WTC11 (cell line): ENCODE results near the gene COL9A2. TPM values are rescaled to one million over a fixed set of nuclear protein-coding genes. Genes with fewer than 3 reads are reported as not detected.

ENCODE experiments used
- ATAC-seq: fragments of 200-7000 bp; cut with Tn5 transposase; 2 replicates; pipeline ENCODE4 v1.10.0; 2021; ENCODE audit warnings: mild to moderate bottlenecking, moderate library complexity
- CTCF ChIA-PET: fragments of 300-600 bp; sonication (Branson Sonifier 250); formaldehyde crosslinking; loops from one replicate; lab custom pipeline; 2021; ENCODE audit warnings: antibody characterized with exemption; lab: Charles Lee
- POLR2A ChIA-PET: fragments of 350-600 bp; sonication (Branson Sonifier 250); formaldehyde crosslinking; loops from one replicate; lab custom pipeline; 2021; ENCODE audit warnings: antibody characterized with exemption; lab: Charles Lee
- DNase-seq: peaks from one replicate; pipeline ENCODE4 v3.0.0; 2021; ENCODE audit warnings: low spot score
- H3K27ac Mint-ChIP-seq: 2 replicates; pipeline ENCODE4 v1.8.0; 2021; ENCODE audit warnings: mixed read lengths
- H3K27me3 Mint-ChIP-seq: 2 replicates; pipeline ENCODE4 v1.8.0; 2021; ENCODE audit warnings: low read depth, mild to moderate bottlenecking, moderate library complexity, mixed read lengths
- H3K36me3 Mint-ChIP-seq: 2 replicates; pipeline ENCODE4 v1.8.0; 2021; ENCODE audit warnings: mixed read lengths
- H3K4me1 Mint-ChIP-seq: 2 replicates; pipeline ENCODE4 v1.8.0; 2022; ENCODE audit warnings: mixed read lengths
- H3K4me3 Mint-ChIP-seq: 2 replicates; pipeline ENCODE4 v1.8.0; 2021; ENCODE audit warnings: mild to moderate bottlenecking, moderate library complexity, mixed read lengths
- H3K9me3 Mint-ChIP-seq: 2 replicates; pipeline ENCODE4 v1.8.0; 2021; ENCODE audit warnings: mixed read lengths
- CREB1 ChIP-seq: sonication (generic); formaldehyde crosslinking; IDR thresholded peaks from 2 replicates; pipeline ENCODE4 v1.8.0; 2023; ENCODE audit warnings: mild to moderate bottlenecking, missing genetic modification reagents
- IRF2 ChIP-seq: sonication (generic); formaldehyde crosslinking; IDR thresholded peaks from 2 replicates; pipeline ENCODE4 v1.8.0; 2022; ENCODE audit warnings: low read depth, missing genetic modification reagents, borderline replicate concordance
- JUN ChIP-seq: sonication (generic); formaldehyde crosslinking; IDR thresholded peaks from 2 replicates; pipeline ENCODE4 v1.8.0; 2023; ENCODE audit warnings: mild to moderate bottlenecking, missing genetic modification reagents
- MYBL2 ChIP-seq: sonication (generic); formaldehyde crosslinking; IDR thresholded peaks from 2 replicates; pipeline ENCODE4 v1.8.1; 2023; ENCODE audit warnings: mild to moderate bottlenecking, moderate library complexity, missing genetic modification reagents
- NFYB ChIP-seq: sonication (generic); formaldehyde crosslinking; conservative IDR thresholded peaks from 2 replicates; pipeline ENCODE4 v1.8.0; 2022; ENCODE audit warnings: low read depth, missing genetic modification reagents
- OVOL2 ChIP-seq: fragments of 250-450 bp; sonication (Bioruptor Pico); IDR thresholded peaks from 2 replicates; pipeline ENCODE4 v1.9.0; 2021; ENCODE audit warnings: mild to moderate bottlenecking, borderline replicate concordance
- TEAD4 ChIP-seq: sonication (generic); formaldehyde crosslinking; IDR thresholded peaks from 2 replicates; pipeline ENCODE4 v1.8.0; 2022; ENCODE audit warnings: mild to moderate bottlenecking, missing genetic modification reagents
- ZBTB21 ChIP-seq: sonication (generic); formaldehyde crosslinking; IDR thresholded peaks from 2 replicates; pipeline ENCODE4 v1.8.1; 2023; ENCODE audit warnings: mild to moderate bottlenecking, missing genetic modification reagents, borderline replicate concordance
- ZNF232 ChIP-seq: sonication (generic); formaldehyde crosslinking; IDR thresholded peaks from 2 replicates; pipeline ENCODE4 v1.8.0; 2022; ENCODE audit warnings: mild to moderate bottlenecking, missing genetic modification reagents
- total RNA-seq: library from RNA; stranded (reverse); gene quantifications from 3 replicates; pipeline ENCODE4 v1.2.3, GENCODE V29; 2021
- TF ChIP-seq, protein P1 (sequence below): sonication (generic); formaldehyde crosslinking; IDR thresholded peaks from 2 replicates; pipeline ENCODE4 v1.8.1; 2023; ENCODE audit warnings: mild to moderate bottlenecking, moderate library complexity, missing genetic modification reagents
- TF ChIP-seq, protein P2 (sequence below): sonication (generic); formaldehyde crosslinking; IDR thresholded peaks from 2 replicates; pipeline ENCODE4 v1.8.0; 2022; ENCODE audit warnings: mild to moderate bottlenecking, missing genetic modification reagents
- TF ChIP-seq, protein P3 (sequence below): fragments of 250-450 bp; sonication (Bioruptor Pico); IDR thresholded peaks from 2 replicates; pipeline ENCODE4 v1.9.0; 2021; ENCODE audit warnings: mild to moderate bottlenecking
- TF ChIP-seq, protein P4 (sequence below): fragments of 250-450 bp; sonication (Bioruptor Pico); IDR thresholded peaks from 2 replicates; pipeline ENCODE4 v1.9.0; 2021; ENCODE audit warnings: mild to moderate bottlenecking
- TF ChIP-seq, protein P5 (sequence below): sonication (generic); formaldehyde crosslinking; IDR thresholded peaks from 2 replicates; pipeline ENCODE4 v1.8.1; 2023; ENCODE audit warnings: mild to moderate bottlenecking, missing genetic modification reagents
- TF ChIP-seq, protein P6 (sequence below): fragments of 200-600 bp; IDR thresholded peaks from 2 replicates; pipeline ENCODE4 v1.8.0; 2022; ENCODE audit warnings: antibody characterized with exemption
- TF ChIP-seq, protein P7 (sequence below): fragments of 250-450 bp; sonication (Bioruptor Pico); IDR thresholded peaks from 2 replicates; pipeline ENCODE4 v2.1.2; 2022; ENCODE audit warnings: mild to moderate bottlenecking, moderate library complexity
- TF ChIP-seq, protein P8 (sequence below): sonication (generic); formaldehyde crosslinking; IDR thresholded peaks from 2 replicates; pipeline ENCODE4 v1.8.0; 2023; ENCODE audit warnings: missing genetic modification reagents
- TF ChIP-seq, protein P9 (sequence below): fragments of 250-450 bp; sonication (Bioruptor Pico); conservative IDR thresholded peaks from 2 replicates; pipeline ENCODE4 v1.9.0; 2021; ENCODE audit warnings: mild to moderate bottlenecking

COL9A2 gene
- total RNA-seq, 1 experiment from 2014 or later, result 4.7 TPM

DNA sequence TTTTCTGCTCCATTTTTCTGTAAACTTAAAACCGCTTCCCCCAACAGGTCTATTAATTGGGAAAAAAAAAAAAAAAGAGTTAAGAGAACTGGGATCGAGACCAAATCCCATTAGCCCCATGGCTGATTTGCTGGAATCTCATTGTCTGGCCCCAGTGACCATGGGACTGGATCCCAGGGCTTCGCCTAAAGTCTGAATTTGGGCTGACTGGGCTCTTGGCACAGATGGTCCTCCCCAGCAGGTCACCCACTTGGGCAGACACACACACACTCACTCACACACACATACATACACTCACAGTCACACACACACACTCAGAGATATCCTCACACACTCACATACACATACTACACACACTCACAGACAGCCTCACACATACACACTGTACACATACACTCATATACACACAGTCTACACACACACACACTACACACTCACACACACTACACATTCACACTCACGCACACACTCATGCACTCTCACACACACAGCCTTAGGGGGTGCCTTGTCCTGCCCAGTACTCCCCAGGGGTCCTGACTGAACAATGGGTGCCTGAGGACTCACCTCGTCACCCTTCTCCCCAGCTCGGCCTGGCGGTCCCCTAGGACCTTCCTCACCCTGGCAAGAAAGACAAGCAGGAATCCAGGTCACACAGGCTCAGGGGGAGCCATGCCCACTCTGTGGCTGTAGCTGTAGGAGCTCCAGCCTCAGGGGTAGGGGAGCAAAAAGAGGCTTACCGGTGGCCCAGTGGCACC is 7.5 kb downstream of the COL9A2 start (continued):
- TF ChIP-seq CREB1 (CRISPR knock-in tag) (no peak), OVOL2 (CRISPR knock-in tag) (no peak), JUN (CRISPR knock-in tag) (no peak), ZNF232 (CRISPR knock-in tag) (no peak), MYBL2 (CRISPR knock-in tag) (no peak)
- TF ChIP-seq, protein P1, sequence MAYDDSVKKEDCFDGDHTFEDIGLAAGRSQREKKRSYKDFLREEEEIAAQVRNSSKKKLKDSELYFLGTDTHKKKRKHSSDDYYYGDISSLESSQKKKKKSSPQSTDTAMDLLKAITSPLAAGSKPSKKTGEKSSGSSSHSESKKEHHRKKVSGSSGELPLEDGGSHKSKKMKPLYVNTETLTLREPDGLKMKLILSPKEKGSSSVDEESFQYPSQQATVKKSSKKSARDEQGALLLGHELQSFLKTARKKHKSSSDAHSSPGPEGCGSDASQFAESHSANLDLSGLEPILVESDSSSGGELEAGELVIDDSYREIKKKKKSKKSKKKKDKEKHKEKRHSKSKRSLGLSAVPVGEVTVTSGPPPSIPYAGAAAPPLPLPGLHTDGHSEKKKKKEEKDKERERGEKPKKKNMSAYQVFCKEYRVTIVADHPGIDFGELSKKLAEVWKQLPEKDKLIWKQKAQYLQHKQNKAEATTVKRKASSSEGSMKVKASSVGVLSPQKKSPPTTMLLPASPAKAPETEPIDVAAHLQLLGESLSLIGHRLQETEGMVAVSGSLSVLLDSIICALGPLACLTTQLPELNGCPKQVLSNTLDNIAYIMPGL (CRISPR knock-in tag), result no peak

DNA sequence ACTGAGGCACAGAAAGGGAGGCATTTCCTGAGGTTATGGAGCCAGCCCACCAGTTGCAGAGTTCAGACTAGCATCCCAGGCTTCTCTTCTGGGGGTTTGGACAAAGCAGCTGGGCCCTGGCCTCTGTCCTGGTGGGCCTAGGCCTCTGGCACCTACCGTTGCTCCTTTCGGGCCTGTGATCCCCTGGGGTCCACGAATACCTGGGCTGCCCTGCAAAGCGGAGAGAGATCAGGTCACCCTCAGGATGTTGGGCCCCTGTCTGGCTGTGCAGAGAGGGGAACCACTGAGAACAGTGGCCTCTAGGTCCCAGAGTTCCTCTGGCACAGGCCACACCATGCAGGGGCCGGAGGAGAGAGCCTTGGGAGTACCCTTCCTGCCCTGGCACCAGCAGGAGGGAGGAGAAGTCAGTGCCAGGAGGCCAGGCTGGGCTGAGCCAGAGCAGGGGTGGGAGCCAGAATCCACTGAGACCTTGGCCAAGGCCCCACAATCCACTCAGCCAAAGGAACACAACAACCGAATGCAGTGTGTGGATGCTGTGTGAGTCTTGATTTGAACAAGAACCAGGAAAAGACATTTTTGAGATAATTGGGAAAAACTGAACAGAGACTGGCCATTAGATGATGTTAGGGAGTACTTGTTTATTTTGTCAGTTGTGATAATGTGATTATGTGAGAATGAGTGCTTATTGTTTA is 8.9 kb downstream of the COL9A2 start:
- no peaks in the 10 kb centered on the region for H3K4me1 Mint-ChIP-seq
- peaks cover 32% of the 10 kb centered on the region for H3K27me3 Mint-ChIP-seq
- CTCF ChIA-PET, result interaction anchor here (1.3 kb wide), 1 partner anchor 164 kb away, joined by 4 read pairs; no protein-coding TSS in a partner anchor
- H3K27ac Mint-ChIP-seq, result no peak overlapping the region
- DNase-seq (no peak), ATAC-seq (no peak)
- H3K36me3 Mint-ChIP-seq, result no peaks in the 10 kb centered on the region
- H3K4me3 Mint-ChIP-seq, result no peak overlapping the region
- no peaks in the 10 kb centered on the region for H3K9me3 Mint-ChIP-seq
- POLR2A ChIA-PET, result no interaction called here
- TF ChIP-seq, protein P2, sequence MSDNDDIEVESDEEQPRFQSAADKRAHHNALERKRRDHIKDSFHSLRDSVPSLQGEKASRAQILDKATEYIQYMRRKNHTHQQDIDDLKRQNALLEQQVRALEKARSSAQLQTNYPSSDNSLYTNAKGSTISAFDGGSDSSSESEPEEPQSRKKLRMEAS (CRISPR knock-in tag), result no peak
- TF ChIP-seq, protein P3, sequence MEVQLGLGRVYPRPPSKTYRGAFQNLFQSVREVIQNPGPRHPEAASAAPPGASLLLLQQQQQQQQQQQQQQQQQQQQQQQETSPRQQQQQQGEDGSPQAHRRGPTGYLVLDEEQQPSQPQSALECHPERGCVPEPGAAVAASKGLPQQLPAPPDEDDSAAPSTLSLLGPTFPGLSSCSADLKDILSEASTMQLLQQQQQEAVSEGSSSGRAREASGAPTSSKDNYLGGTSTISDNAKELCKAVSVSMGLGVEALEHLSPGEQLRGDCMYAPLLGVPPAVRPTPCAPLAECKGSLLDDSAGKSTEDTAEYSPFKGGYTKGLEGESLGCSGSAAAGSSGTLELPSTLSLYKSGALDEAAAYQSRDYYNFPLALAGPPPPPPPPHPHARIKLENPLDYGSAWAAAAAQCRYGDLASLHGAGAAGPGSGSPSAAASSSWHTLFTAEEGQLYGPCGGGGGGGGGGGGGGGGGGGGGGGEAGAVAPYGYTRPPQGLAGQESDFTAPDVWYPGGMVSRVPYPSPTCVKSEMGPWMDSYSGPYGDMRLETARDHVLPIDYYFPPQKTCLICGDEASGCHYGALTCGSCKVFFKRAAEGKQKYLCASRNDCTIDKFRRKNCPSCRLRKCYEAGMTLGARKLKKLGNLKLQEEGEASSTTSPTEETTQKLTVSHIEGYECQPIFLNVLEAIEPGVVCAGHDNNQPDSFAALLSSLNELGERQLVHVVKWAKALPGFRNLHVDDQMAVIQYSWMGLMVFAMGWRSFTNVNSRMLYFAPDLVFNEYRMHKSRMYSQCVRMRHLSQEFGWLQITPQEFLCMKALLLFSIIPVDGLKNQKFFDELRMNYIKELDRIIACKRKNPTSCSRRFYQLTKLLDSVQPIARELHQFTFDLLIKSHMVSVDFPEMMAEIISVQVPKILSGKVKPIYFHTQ (CRISPR knock-in tag), result no peak
- TF ChIP-seq NFYB (CRISPR knock-in tag), result no peak
- TF ChIP-seq TEAD4, result no peak
- TF ChIP-seq, protein P4, sequence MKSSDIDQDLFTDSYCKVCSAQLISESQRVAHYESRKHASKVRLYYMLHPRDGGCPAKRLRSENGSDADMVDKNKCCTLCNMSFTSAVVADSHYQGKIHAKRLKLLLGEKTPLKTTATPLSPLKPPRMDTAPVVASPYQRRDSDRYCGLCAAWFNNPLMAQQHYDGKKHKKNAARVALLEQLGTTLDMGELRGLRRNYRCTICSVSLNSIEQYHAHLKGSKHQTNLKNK, result no peak
- no peak for TF ChIP-seq ZBTB21
- TF ChIP-seq, protein P5, sequence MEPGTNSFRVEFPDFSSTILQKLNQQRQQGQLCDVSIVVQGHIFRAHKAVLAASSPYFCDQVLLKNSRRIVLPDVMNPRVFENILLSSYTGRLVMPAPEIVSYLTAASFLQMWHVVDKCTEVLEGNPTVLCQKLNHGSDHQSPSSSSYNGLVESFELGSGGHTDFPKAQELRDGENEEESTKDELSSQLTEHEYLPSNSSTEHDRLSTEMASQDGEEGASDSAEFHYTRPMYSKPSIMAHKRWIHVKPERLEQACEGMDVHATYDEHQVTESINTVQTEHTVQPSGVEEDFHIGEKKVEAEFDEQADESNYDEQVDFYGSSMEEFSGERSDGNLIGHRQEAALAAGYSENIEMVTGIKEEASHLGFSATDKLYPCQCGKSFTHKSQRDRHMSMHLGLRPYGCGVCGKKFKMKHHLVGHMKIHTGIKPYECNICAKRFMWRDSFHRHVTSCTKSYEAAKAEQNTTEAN (CRISPR knock-in tag), result no peak
- TF ChIP-seq, protein P6, sequence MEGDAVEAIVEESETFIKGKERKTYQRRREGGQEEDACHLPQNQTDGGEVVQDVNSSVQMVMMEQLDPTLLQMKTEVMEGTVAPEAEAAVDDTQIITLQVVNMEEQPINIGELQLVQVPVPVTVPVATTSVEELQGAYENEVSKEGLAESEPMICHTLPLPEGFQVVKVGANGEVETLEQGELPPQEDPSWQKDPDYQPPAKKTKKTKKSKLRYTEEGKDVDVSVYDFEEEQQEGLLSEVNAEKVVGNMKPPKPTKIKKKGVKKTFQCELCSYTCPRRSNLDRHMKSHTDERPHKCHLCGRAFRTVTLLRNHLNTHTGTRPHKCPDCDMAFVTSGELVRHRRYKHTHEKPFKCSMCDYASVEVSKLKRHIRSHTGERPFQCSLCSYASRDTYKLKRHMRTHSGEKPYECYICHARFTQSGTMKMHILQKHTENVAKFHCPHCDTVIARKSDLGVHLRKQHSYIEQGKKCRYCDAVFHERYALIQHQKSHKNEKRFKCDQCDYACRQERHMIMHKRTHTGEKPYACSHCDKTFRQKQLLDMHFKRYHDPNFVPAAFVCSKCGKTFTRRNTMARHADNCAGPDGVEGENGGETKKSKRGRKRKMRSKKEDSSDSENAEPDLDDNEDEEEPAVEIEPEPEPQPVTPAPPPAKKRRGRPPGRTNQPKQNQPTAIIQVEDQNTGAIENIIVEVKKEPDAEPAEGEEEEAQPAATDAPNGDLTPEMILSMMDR, result no peak
- TF ChIP-seq, protein P7, sequence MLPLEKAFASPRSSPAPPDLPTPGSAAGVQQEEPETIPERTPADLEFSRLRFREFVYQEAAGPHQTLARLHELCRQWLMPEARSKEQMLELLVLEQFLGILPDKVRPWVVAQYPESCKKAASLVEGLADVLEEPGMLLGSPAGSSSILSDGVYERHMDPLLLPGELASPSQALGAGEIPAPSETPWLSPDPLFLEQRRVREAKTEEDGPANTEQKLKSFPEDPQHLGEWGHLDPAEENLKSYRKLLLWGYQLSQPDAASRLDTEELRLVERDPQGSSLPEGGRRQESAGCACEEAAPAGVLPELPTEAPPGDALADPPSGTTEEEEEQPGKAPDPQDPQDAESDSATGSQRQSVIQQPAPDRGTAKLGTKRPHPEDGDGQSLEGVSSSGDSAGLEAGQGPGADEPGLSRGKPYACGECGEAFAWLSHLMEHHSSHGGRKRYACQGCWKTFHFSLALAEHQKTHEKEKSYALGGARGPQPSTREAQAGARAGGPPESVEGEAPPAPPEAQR (CRISPR knock-in tag), result no peak
- TF ChIP-seq, protein P8, sequence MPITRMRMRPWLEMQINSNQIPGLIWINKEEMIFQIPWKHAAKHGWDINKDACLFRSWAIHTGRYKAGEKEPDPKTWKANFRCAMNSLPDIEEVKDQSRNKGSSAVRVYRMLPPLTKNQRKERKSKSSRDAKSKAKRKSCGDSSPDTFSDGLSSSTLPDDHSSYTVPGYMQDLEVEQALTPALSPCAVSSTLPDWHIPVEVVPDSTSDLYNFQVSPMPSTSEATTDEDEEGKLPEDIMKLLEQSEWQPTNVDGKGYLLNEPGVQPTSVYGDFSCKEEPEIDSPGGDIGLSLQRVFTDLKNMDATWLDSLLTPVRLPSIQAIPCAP (CRISPR knock-in tag), result no peak
- no peak for TF ChIP-seq IRF2 (CRISPR knock-in tag)
- TF ChIP-seq, protein P9, sequence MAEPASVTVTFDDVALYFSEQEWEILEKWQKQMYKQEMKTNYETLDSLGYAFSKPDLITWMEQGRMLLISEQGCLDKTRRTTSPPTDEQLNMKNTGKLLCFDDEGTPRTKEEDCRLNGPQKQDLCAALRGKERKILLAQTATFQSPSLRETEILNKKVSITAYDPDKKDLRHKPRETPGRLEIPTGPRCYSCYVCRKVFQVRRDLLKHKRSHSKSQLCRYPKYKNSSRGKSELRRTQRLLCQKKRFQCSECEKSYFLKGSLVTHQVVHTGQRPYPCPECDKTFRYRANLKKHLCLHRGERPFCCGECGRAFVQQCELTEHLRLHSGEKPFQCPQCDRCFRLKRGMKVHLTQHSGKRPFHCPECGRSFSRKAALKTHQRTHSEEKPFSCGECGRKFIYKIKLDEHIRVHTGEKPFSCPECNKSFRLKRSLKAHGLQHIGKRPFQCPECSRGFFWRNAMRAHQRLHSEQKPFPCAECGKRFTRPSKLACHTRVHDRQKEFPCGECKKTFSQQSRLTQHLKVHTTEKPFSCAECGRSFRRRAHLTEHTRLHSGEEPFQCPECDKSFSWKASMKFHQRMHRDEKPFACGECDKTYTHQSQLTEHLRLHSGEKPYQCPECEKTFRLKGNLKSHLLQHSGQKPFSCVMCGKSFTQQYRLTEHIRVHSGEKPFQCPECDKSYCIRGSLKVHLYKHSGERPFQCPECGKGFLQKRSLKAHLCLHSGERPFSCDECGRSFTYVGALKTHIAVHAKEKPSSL (CRISPR knock-in tag), result no peak
